GM21528 (cell line): ENCODE results near the gene TMEM89.

ENCODE experiments used
- ATAC-seq: cut with Tn5 transposase; IDR thresholded peaks from one replicate; pipeline ENCODE4 v1.9.1; 2021; ENCODE audit warnings: mild to moderate bottlenecking, moderate library complexity; ENCODE audit not compliant: unreplicated experiment, low FRiP score

The TMEM89 gene

GRCh38 chr3:48619541-48620524 lies 1.7 kb downstream of the TMEM89 start:
- ATAC-seq: no peak

GRCh38 chr3:48617559-48617958 lies 4.0 kb downstream of the TMEM89 start:
- ATAC-seq: no peak

- no peak for ATAC-seq
Measured at GRCh38 chr3:48614044-48614443, 7.5 kb downstream of the TMEM89 start.

GRCh38 chr3:48612309-48612708 lies 9.3 kb downstream of the TMEM89 start:
- ATAC-seq: no peak

GRCh38 chr3:48609088-48610005 lies 12.2 kb downstream of the TMEM89 start, which contains the start of gene UQCRC1:
Gene UQCRC1 (minus strand): TSS chr3:48609646. CDS start chr3:48609620, 26 bp downstream.
- ATAC-seq: peak; percentile 95

GRCh38 chr3:48607519-48607918 lies 14.1 kb downstream of the TMEM89 start:
- no peak for ATAC-seq

- no peak for ATAC-seq
Measured at GRCh38 chr3:48601622-48601994, 20.0 kb downstream of the TMEM89 start.

- ATAC-seq: no peak
Measured at GRCh38 chr3:48600711-48601621, 20.6 kb downstream of the TMEM89 start.

GRCh38 chr3:48599509-48600285 lies 21.9 kb downstream of the TMEM89 start:
- no peak for ATAC-seq

- ATAC-seq: no peak
Measured at GRCh38 chr3:48599077-48599501, 22.5 kb downstream of the TMEM89 start.

- ATAC-seq: no peak
Measured at GRCh38 chr3:48598323-48599076, 23.1 kb downstream of the TMEM89 start.

GRCh38 chr3:48597408-48597800 lies 24.2 kb downstream of the TMEM89 start:
- no peak for ATAC-seq

- ATAC-seq: no peak
Measured at GRCh38 chr3:48596676-48597407, 24.7 kb downstream of the TMEM89 start.

GRCh38 chr3:48596157-48596556 lies 25.4 kb downstream of the TMEM89 start:
- ATAC-seq: no peak

GRCh38 chr3:48595526-48596121 lies 25.9 kb downstream of the TMEM89 start:
- ATAC-seq: no peak

- ATAC-seq: no peak
Measured at GRCh38 chr3:48595075-48595525, 26.5 kb downstream of the TMEM89 start, which contains the start of gene COL7A1. Gene COL7A1 (minus strand): TSS chr3:48595329. CDS start chr3:48595159, 170 bp downstream.

GRCh38 chr3:48594417-48595049 lies 27.0 kb downstream of the TMEM89 start:
- no peak for ATAC-seq
